Measurements from ENCODE around the gene GOLT1B.
"Not testable (repeated sequence)": the region's sequence is repeated elsewhere in the genome, so short reads cannot be mapped to it uniquely, and the experiment has no call there.

The GOLT1B gene, protein sequence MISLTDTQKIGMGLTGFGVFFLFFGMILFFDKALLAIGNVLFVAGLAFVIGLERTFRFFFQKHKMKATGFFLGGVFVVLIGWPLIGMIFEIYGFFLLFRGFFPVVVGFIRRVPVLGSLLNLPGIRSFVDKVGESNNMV

DNA sequence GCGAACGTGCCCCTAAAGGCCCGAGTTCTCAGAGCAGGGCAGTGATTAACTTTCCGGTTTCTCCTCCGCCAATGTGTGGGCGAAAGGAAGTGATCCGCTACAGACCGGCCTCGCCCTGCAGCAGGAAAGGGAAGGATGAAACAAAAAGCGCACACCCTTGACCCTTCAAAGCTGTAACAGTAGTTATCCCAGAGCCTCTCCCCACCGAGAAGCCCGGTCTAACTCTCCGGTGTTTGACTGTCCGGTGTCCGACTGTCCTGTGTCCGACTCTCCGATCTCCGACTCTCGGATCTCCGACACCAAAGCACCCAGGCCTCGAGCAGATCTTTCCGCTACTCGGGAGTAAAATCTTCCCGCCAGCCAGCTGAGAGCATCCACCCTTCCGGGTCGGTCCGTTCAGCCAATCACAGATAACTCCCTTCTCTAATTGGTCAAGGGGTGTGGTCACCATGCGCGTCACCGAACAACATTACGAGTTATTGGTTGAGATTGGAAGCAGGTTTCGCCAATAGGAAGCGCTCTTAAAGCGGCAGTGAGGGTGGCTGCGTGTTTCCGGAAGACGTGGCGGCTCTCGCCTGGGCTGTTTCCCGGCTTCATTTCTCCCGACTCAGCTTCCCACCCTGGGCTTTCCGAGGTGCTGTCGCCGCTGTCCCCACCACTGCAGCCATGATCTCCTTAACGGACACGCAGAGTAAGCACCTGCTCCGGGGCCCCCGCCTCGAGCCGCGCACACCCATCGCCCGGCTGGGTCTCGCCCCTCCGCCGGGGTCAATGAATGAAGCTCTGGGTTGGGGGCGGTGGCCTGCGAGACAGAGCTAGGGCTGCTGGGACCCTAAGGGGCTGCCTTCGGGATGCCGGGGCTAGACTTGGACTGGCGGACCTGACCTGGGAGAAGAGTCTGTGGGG lies at the start of gene GOLT1B, which contains the start of gene RECQL:
Gene GOLT1B (plus strand): TSS at position 532 of the 906 bp plus-strand sequence. CDS start 135 bp downstream, at position 667.
Gene RECQL (minus strand): TSS at position 378 of the 906 bp plus-strand sequence. CDS start 2,065 bp downstream, outside the sequence.
- DNase-seq: peak; percentile 53 to 98 (median 91)

DNA sequence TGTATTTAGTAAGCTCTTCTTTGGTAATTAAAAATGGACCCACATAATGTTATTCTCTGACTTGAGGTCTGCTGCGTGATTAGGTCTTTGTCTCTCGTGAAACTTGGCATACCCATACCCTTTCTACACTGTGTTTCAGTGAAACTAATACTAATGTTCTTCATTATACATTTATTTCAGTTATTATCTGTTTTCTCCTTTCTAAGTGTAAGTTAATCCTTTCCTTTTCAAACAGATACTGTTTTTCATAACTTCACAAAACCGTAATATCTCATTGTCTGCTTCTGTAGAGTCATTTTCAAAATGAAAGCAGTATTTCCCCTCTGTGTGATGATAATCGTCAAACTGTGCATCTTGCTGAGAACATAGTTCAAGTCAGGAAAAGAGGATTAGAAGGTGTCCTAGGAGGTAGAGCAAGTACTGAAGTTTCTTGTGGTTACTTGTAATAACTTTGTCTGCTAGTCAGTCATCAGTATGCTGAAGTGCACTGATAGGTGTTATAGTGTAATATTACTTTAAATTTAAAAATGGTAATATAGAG lies 48.2 kb upstream of the GOLT1B start:
- no peak for DNase-seq

DNA sequence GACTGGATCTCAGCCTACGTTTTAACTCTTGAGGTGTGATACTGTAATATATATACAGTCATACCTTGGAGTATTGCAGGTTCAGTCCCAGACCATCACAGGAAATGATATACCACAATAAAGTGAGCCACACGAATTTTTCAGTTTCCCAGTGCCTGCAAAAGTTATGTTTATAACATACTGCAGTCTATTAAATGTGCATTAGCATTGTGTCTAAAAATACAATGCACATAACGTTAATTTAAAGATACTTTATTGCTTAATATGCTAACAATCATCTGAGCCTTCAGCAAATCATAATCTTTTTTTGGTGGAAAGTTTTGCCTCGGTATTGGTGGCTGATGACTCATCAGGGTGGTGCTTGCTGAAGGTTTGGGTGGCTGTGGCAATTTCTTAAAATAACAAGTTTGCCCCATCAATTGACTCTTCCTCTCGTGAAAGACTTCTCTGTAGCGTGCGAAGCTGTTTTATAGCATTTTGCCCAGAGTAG lies 45.3 kb upstream of the GOLT1B start:
- no peak for DNase-seq

DNA sequence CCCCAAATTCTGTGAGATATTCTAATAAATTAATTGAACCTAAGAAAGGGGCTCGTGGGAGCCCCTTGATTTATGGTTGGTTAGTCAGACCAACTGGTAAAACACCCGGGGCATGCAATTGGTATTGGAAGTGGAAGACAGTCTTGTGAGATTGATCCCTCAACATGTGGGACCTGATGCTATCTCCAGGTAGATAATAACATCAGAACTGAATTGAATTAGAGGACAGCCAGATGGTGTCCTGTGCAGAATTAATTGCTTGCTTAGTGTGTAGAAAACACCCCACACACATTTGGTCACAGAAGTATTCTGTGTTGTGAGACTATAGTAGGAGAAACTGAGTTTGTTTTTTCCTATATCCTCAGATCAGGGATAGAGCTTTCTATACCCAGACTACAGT lies 42.1 kb upstream of the GOLT1B start:
- DNase-seq: no peak

GRCh38 chr12:21467334-21467733 lies 34.3 kb upstream of the GOLT1B start:
- DNase-seq: not testable (repeated sequence)

- DNase-seq: no peak
These were observed 30.3 kb upstream of the GOLT1B start for GRCh38 chr12:21471294-21471693.

- no peak for DNase-seq
These were observed 29.3 kb upstream of the GOLT1B start for GRCh38 chr12:21472197-21472823.

- no peak for DNase-seq
These were observed 26.0 kb upstream of the GOLT1B start for GRCh38 chr12:21475552-21475951.

DNA sequence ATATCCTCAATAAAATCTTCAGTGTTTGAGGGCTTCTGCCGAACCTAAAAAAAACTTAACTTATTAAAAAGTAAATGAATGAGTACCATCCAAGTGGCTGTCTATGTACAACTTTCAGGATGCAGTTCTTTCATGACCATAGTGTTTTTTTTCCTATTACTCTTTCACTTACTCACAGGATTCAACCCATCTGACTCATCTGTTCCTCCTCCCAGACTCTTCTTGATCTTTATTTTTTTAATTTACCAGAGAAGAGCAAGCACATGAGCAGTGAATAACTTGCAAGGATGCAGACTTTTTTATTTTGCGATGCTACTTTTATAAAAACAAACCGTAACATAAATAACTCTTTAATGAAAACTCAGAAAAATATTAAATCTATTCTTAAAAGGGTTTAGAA lies 24.6 kb upstream of the GOLT1B start:
- DNase-seq: no peak

GRCh38 chr12:21478756-21479455 lies 22.7 kb upstream of the GOLT1B start:
- DNase-seq: no peak

DNA sequence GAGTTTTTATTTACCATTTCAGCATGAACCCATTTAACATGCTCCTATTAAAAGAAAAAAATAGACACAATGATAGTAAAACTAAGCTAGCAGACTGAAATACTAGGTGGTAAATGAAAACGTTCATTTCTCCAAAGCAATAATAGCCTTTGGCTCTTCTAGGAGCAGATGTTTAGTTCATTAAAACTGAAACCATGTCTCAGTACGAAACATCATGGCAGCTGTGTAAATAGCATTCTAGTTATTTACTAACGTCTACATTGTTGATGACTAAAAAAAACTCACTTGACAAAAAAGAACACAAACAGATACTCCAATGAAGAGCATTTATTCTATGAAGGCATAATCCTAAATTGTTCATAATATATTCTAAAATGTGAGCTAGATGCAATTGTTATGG lies 18.1 kb upstream of the GOLT1B start:
- DNase-seq: no peak

GRCh38 chr12:21485998-21486397 lies 15.6 kb upstream of the GOLT1B start:
- no peak for DNase-seq

DNA sequence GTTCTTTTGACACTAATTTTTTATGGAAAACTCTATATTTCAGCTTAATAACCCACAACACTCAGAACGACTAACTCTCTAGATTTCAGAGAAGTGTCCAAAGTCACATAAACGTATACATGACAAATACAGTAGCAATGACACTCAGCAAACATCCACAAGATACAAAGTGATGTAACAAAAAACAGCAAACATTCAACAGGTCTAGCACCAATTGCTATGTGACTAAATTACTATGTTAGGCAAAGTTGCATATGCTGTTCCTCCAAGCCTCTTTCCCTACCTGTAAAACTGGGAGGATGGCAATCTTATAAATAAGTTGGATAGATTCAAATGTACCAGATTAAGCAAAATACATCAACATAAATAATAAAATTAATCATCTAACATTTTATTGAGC lies 1.8 kb upstream of the GOLT1B start:
- DNase-seq: no peak

DNA sequence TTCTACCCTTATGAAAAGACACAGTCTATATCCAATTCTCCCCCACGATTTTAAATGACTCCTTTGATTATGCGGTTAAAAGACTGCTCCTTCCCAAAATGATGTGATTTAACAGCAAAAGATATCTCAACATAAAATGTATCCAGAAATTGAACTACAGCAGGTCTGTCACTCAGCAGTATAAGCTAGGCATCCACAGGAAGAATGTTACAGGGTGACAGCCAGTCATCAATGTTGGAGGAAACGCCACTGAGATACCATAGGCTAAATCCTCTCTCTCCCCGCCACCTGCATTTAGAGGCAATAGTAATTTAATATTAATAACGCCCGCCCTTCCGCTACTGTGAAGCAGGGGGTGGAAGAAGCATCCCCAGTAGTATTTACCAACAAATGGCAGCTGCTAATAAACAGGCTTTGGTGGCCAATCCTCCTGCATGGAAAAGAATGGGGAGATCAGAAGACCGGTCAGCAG lies 767 bp upstream of the GOLT1B start:
- DNase-seq: no peak

DNA sequence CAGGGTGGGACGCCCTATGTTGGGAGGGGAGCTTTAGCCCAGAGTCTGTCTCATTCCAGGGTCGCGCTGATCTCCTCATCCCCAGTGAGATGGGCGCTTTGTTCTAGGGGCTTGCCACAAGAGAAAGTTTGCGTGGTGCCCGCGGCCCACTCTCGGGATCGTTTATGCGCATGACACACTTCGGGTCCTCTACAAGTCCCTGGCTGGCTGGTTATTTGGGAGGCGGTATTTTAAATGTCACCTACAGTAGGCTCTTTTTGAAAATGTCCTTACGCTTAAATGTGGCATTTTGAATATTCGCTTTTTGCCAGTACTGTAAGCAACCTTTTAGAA lies 541 bp downstream of the GOLT1B start:
- DNase-seq: peak in 18 of 56 donors; percentile 8 to 45 (median 29)

- no peak for DNase-seq
These were observed 1.3 kb downstream of the GOLT1B start for GRCh38 chr12:21502872-21503271.

DNA sequence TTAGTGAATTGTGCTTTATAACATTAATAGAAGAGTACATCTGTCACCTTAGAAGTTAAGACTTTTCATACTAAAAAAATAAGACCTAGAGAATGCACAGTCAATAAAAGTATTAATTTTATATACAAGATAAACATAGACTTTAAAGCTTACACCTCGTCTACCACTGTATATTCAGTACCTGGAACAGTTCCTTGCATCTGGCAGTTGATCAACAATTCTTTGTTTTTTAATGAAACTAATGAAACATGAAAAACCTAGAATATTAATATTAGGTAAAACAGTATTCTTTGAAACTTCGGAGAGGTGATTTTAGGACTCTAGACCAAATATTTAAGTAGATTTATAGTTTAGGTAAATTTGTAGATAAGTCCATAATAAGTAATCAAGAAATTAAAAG lies 4.3 kb downstream of the GOLT1B start:
- DNase-seq: no peak

GRCh38 chr12:21507849-21508248 lies 6.3 kb downstream of the GOLT1B start:
- no peak for DNase-seq

DNA sequence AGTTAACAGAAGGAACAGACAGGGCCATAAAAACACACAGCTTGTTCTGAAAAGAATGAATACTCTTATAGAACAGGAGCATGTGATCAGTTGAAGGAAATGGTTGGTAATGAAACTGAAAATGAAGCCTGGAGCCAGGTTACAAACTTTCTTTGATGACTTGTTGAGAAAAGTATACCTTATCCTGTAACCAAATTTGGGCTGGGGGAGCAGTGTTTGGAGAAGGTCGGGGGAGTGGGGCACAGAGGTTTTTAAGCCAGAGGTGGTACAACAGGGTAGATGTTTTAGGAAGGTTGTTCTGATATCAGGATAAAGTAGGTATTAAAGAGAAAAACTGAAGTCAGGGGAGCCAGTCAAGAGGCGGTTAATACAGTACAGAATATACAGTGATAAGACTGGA lies 8.2 kb downstream of the GOLT1B start:
- DNase-seq: no peak

DNA sequence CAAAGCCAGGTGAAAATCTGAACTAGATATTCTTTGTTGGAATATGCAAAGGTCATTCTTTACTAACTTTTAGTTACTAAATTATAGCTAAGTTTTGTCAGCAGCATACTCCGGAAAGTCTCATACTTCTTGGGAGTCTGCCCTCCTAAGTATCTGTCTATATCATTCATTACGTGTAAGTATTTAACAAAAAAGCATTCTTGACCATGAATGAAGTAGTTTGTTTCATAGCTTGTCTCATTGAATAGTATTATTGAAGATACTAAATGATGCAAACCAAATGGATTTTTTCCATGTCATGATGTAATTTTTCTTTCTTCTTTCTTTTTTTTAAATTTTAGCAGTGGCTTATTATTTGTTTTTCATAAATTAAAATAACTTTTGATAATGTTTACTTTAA lies 14.7 kb downstream of the GOLT1B start:
- DNase-seq: no peak

DNA sequence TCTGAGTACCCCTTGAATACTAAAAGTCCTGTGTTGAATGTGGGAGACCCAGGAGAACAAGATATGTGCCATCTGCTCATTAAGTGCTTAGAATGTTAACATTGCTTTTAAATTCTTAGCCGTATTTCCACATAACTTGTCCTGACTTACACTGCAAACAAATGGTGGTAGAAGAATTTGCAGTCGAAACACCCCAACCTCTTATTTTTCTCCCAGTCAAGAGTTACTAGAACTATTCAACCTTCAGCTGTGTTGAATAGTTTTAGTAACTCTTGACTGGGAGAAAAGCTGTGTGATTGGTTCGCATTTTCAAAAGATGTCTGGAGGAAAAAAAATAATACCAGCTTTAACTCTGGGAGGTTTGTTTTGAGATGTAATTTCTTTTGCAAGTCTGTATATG lies 16.9 kb downstream of the GOLT1B start:
- DNase-seq: no peak
